Measurements from ENCODE around the gene RNF19B.

Gene RNF19B

GRCh38 chr1:32888677-32889420, 75.8 kb downstream of the RNF19B start:
- DNase-seq (ENCODE audit: low read depth), result no peak

GRCh38 chr1:32888134-32888533, 76.5 kb downstream of the RNF19B start:
- DNase-seq (ENCODE audit: low read depth), result no peak

- DNase-seq (ENCODE audit: low read depth), result no peak
Observed at GRCh38 chr1:32887623-32888022, 77.0 kb downstream of the RNF19B start.

- no peak for DNase-seq (ENCODE audit: low read depth)
Observed at GRCh38 chr1:32886828-32887414, 77.7 kb downstream of the RNF19B start.
